Gastrocnemius medialis (tissue), 4 donors: ENCODE measurements around the gene EFEMP2.

ENCODE experiments used
- CTCF ChIP-seq, 5 experiments: fragments of 450-650 bp in 3 of 5; fragments of 200-600 bp in 2 of 5; sonication (generic) in 2 of 5; IDR thresholded peaks in 4 of 5; conservative IDR thresholded peaks in 1 of 5; 1 replicate in 4 of 5; 2 replicates in 1 of 5; pipeline ENCODE4 v1.5.1; 2016 to 2019; ENCODE audit warnings: antibody characterized with exemption in 5 of 5, mild to moderate bottlenecking in 3 of 5, moderate library complexity in 3 of 5
- POLR2A ChIP-seq, 2 donors: fragments of 450-650 bp; IDR thresholded peaks; one replicate each; pipeline ENCODE4 v1.6.1; 2017; ENCODE audit warnings: antibody characterized with exemption in 2 of 2, mild to moderate bottlenecking in 2 of 2, moderate library complexity in 2 of 2

DNA sequence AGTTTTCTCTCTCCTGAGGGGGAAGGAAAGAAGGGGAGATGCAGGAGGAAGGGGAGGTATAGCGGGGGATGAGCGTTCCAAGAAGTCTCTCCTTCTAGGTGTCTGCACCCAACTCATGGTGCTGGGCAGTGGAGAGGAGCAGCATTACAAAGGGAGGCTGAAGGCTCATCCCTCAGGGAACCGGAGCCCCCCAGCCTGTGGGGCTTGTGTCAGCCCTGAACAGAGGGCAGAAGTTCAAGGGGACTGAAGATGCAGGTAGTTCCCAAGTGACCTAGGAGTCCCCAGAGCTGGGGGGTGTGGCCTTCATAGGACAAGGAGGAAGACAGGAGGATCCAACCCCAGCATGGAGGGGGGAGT is 44.5 kb upstream of the EFEMP2 start:
- TF ChIP-seq CTCF (IDR thresholded peaks at IDR 0.05 in 4 of 5, conservative IDR thresholded peaks at IDR 0.05 in 1 of 5), result no peak
- no peak for TF ChIP-seq POLR2A (IDR thresholded peaks at IDR 0.05)
